ENCODE data around the gene C16orf90. TPM values are rescaled to one million over a fixed set of nuclear protein-coding genes. Genes with fewer than 3 reads are reported as not detected.
"Not testable (repeated sequence)": the region's sequence is repeated elsewhere in the genome, so short reads cannot be mapped to it uniquely, and the experiment has no call there.

C16orf90 gene
- total RNA-seq, 1 donor, result not detected

GRCh38 chr16:3534126-3534525 is 38.8 kb upstream of the C16orf90 start:
- DNase-seq (ENCODE audit: low read depth), result no peak
- no peak for TF ChIP-seq CTCF (IDR thresholded peaks at IDR 0.05; ENCODE audit: insufficient read depth, low read length)
- no peak overlapping the region for H3K4me3 ChIP-seq (ENCODE audit: low read depth, low read length)

- no peak for DNase-seq (ENCODE audit: low read depth)
- no peak overlapping the region for H3K4me3 ChIP-seq (ENCODE audit: low read depth, low read length)
- no peak for TF ChIP-seq CTCF (IDR thresholded peaks at IDR 0.05; ENCODE audit: insufficient read depth, low read length)
Observed at GRCh38 chr16:3532741-3533140, 37.5 kb upstream of the C16orf90 start.

GRCh38 chr16:3530371-3530914 is 35.2 kb upstream of the C16orf90 start:
- no peak for DNase-seq (ENCODE audit: low read depth)
- no peak for TF ChIP-seq CTCF (IDR thresholded peaks at IDR 0.05; ENCODE audit: insufficient read depth, low read length)
- H3K4me3 ChIP-seq (ENCODE audit: low read depth, low read length), result no peak overlapping the region

GRCh38 chr16:3529175-3529574 is 33.9 kb upstream of the C16orf90 start:
- no peak for TF ChIP-seq CTCF (IDR thresholded peaks at IDR 0.05; ENCODE audit: insufficient read depth, low read length)
- H3K4me3 ChIP-seq (ENCODE audit: low read depth, low read length), result no peak overlapping the region

GRCh38 chr16:3528406-3528805 is 33.1 kb upstream of the C16orf90 start:
- no peak for TF ChIP-seq CTCF (IDR thresholded peaks at IDR 0.05; ENCODE audit: insufficient read depth, low read length)
- no peak overlapping the region for H3K4me3 ChIP-seq (ENCODE audit: low read depth, low read length)

More at GRCh38 chr16:3529175-3529574, 33.9 kb upstream of the C16orf90 start:
- no peak for DNase-seq (ENCODE audit: low read depth)

GRCh38 chr16:3527216-3527829 is 32.0 kb upstream of the C16orf90 start:
- H3K4me3 ChIP-seq (ENCODE audit: low read depth, low read length), result not testable (repeated sequence)
- TF ChIP-seq CTCF (IDR thresholded peaks at IDR 0.05; ENCODE audit: insufficient read depth, low read length), result peak; percentile 68
- DNase-seq (ENCODE audit: low read depth), result peak; percentile 67

More at GRCh38 chr16:3528406-3528805, 33.1 kb upstream of the C16orf90 start:
- no peak for DNase-seq (ENCODE audit: low read depth)
